ENCODE measurements around the gene SMAD5. TPM values are rescaled to one million over a fixed set of nuclear protein-coding genes. Genes with fewer than 3 reads are reported as not detected.

The SMAD5 gene
- total RNA-seq: 40.4 TPM

DNA sequence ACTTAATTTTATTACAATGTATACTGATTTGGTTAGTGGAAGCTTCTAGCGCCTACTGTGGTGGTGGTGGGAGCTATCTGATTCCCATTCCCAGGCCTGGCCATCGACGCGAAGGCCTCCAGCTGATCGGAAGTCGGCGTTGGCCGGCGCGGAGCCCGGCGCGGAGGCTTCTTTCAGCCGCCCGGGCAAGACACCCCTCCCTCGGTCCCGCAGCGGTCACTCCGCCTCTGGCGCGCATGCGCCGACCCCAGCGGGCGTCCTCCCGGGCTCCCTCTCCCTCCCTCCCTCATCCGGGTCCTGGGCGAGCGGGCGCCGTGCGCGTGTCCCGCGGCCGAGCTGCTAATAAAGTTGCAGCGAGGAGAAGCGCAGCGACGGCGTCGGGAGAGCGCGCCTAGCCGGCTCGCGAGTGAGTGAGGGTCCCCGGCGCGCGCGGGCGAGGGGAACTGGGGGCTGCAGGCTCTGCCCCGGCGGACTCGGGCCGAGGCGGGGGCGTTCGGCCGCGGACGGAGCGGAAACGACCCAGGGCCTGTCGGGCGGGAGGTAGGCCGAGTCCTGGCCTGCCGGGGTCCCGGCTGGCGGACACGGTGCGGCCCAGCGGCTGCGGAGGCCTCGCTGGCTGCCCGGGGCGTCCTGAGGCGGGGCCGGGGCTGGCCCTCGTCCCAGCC, at the start of gene SMAD5:
TSS of gene SMAD5 (plus strand) at position 289 of the 665 bp plus-strand sequence. CDS start 20,916 bp downstream, outside the sequence.
- peak; percentile 95 for DNase-seq

DNA sequence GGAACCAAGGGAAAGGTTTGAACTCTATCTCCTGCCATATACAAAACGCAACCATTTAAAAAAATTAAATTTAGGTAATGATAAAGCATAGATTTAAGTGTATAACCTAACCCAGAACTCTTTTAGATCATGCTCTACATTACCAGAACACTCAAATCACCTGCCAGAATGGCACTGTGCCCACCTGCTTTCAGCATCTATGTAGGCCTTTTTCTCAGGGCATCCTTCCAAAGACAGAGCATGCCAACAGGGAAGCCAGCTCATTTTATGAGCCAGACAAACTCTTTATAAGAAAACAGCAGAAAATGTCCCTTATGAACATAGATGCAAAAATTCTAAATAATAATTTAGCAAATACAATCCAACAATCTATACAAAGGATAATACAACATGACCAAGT, 47.9 kb upstream of the SMAD5 start:
- no peak for DNase-seq

DNA sequence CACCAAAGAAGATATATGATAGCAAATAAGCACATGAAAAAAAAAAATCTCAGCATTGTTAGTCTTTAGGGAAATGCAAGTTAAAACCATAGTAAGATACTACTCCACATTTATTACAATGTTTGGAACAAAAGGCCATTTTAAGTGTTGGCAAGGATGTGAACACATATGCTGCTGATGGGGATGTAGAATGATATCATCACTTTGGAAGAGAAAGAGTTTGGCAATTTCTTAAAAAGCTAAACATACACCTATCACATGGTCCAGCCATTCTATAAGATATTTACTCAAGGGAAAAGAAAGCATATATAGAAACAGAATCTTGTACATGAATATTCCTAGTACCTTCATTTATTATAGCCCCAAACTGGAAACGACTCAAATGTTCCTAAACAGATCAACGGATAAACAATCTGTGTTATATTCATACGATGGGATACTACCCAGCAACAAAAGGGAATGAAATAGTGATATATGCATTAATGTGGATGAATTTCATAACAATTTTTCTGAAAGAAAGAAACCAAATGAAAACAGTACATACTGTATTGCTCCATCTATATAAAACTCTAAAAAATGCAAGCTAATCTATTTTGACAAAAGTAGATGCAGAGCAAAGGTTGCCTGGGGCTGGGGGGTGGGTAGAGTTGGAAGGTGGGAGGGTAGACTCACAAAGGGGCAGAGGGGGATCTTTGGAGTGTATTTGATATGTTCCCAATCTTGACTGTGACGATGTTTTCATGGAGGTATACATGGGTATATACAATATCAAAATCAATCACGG, 45.7 kb upstream of the SMAD5 start:
- no peak for DNase-seq

DNA sequence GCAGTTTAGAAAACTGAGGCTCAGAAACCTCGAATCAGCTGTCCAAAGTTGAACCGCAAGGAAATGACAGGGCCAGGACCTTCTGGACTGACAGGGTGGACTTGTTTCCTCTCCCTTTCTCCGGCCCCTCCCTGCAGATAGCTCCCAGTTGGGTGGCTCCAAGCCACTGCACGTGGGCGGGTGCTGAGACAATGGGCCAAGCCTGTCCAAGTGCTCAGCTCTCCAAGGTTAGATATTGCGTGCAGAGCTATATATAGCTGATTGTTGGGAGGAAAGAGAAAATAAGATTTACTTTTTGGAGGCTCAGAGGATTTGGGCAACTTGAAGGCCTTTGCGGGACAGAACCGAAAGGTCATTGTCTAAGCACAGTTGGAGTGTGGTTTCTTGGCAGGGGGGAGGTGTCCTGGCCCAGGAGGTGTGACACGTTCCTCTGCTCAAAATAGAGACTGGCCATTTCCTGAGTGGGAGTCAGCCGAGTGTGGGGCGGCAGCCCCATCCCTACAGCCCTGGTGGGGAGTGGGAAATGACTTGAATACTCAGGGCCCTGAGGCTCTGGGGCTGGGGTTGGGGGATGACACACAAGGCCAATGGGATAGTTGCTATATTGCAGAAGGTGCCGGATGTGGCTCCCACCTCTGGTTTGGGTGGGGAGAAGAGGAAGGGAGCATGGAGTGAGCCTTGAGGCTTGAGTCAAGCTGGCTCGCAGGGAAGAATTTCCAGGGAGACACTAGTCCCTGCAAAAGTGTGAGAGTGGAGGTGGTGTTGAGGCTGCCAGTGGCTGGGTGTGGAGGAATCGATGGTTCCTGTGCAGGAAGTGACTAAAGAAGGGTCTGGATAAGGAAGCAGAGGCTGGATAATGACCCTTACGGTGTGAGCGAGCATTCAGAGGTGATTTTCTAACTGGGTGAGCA, 44.4 kb upstream of the SMAD5 start:
- DNase-seq: no peak

DNA sequence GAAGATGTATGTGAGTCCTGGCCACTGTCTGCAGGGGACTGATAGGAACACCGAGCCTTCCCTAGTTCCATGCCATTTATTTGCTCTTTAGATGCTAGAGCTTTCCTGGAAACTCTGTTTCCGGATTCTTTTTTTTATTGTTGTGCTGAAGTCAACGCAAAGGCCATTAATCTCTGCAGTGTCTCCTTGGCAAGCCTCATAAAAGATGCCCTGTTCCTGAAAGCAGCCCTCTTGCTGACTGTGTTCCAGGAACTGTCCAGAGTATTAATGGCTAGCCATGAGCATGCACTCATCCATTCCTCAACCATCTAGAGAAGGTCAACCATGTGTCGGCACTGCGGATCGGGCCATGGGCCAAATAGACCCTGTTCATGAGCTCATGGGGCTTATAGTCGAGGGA, 42.9 kb upstream of the SMAD5 start:
- no peak for DNase-seq

DNA sequence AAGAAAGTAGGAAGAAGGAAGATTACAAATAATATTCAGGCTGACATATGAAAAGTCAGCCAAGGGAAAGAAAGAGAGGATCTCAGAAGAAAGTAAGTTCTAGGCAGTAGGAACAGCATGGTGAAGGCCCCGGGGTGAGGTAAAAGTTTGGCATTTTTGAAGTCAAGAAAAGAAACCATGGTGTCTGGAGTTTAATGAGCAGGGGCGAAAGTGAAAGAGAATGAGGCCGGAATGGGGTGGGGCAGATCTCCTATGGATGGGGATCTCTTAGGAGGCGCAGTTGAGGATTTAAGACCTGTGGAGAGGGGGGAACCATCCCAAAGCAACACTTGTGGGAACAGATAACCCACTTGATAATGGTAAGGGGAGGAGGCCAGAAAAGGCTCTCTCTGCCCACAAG, 42.3 kb upstream of the SMAD5 start:
- no peak for DNase-seq

DNA sequence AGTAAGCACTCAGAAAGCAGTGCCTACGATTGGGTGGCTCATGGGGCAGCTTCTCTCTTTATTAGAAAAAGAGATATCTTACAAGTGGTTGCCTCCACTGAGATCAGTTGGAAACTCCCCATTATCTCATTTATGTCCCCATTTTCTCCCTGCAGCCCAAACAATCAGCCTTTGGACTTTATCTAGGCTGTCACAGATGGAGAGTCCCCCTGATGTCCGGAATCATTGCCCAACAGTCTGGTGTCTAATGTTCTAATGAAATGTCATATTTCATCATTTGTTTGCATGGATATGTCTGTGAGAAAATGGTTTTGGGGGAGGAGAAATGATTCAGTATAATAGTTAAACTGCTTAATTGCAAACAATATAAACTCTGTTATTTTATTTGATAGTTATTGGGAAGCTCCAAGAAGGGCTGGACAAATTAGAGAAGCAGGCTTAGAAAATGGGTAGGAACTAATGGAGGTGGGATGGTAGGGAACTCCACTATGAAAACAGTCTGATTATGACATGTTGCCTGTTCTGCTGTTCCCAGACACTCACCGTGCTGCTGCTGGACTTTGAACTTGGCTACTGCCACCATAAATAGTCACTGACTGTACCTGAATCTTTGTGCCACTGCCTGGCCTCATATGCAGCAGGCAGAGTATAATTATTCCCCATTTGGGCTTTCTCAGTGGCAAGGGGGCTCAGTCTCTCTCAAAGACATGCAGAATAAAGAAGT, 38.3 kb upstream of the SMAD5 start:
- DNase-seq: no peak

DNA sequence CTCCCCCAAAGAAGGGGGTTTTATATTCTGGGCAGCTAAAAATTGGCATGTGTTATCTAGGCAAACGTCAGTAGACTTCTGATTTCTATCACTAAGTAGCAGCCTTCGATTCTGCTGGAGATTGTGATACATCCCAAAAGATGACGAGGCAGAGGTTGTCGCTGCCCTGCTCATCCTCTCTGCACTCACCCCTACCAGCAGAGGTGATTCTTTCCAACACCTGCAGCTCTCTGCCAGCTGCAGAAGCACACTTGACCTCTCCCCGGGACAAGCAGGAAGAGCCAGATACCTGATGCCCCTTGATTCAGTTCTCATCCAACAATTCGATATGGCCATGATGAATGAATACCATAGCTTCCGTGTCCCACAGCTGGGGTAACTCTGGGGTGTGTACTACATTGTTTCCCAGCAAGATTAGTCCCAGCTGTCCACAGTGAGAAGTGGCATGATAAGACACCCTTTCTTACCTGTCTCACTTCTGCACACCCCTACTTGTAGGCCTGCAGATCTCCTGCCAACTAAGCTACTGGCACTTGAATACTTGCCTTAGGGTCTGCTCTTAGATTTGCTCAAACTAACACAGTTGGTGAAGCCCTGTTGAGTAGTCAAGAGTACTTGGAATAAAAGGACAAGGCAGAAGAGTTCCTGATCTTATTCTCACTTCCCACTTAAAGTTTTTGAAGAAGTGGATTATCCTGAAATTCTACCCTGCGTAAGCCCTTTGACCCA, 37.6 kb upstream of the SMAD5 start:
- no peak for DNase-seq

DNA sequence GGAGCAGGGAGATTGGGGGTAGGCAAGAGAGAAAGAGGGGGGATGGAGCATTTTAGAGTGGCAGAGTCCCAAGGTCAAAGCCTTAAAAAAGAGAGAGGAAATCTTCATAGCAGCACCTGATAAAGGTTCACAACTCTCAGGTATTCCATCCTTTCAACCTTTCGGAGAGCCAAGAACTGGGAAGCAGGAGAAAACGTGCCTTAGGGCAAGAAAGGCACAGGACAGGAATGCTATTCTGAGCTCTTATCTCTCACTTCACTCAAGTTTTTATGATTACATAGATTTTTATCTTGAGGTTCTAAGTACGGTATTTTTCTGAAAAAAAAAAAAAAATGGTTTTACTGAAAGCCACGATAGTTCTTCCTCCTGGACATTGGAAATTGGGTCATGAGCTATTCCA, 34.5 kb upstream of the SMAD5 start:
- DNase-seq: no peak

DNA sequence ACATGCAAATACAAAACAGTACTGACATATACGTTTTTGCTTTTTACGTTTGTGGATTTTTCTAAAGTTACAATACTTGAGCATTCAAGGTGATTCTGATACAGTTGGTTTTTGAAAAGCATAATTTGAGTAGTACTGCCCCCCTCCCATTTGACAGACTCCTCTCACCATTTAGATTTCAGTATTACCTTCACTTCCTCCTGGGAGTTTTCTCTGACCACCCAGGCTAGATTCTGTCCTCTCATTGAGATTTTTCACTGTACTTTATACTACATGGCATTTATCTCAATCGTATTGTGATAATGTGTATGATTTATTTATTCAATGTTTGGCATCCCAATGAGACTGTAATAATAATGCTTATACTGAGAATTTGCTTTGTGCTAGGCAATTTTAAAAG, 32.8 kb upstream of the SMAD5 start:
- DNase-seq: no peak

DNA sequence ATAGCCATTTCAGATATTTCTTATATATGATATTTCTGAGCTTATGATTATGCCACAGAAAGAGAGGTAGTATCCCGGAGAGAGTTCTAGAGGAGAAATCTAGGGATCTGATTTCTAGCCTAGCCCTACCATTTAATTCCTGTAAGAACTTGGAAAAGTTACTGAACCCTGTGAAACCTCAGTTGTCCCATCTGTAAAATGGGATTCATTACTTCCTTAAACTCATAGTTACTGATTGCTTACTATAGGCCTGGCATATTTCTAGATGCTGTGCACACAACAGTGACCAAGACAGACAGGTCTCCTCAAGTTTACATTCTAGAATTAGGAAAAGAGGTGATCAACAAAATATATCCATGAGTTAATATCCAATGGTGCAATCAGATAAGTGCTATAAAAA, 30.8 kb upstream of the SMAD5 start:
- no peak for DNase-seq

DNA sequence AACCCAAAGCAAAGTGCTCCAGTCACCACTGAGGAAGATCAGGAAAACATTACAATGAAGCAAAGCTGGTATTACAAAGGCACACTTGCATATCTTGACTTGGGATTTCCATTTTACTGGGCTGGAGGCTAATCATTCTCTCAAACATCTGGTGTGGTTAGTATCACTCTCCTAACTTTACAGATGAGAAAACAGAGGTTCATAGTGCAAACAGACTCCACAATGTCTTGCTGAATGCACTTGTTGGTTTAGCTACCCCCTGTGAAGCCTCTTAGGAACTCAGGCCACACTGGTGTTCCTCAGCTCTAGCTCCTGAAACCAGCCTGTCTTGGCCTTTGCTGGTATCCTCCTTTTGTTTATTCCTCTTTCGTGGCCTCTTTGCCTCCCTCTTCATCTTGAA, 29.5 kb upstream of the SMAD5 start:
- DNase-seq: no peak

DNA sequence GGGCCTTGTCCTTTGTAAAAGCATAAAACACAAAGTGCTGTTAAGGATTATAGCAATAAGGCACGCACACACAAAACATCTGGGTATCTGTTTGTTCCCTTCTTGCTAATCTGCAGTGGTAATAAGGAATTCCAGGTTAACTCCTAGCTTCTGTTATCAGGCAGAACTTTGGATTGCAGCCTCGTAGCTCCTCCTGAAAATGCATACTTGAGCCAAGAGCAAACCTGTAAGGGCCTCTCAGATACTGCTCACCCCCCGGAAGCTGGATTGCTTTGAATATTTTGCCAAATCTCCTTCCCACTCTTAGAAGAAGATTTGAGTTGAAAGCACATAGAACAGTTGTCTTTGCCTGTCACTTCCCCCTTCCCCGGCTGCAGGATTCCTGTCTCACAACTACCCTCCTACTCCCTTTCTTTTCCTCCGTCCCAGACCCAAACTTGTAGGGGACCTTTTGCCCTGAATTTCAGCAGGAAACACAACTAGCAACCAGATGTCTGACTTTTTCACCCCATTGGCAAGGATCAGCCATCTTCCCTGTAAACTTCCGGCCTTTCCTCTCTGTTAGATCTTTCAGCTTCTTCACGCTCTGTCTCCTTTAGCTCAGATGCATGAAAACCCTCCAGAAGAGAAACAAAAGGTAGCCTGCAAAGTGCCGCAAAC, 28.2 kb upstream of the SMAD5 start:
- DNase-seq: no peak

DNA sequence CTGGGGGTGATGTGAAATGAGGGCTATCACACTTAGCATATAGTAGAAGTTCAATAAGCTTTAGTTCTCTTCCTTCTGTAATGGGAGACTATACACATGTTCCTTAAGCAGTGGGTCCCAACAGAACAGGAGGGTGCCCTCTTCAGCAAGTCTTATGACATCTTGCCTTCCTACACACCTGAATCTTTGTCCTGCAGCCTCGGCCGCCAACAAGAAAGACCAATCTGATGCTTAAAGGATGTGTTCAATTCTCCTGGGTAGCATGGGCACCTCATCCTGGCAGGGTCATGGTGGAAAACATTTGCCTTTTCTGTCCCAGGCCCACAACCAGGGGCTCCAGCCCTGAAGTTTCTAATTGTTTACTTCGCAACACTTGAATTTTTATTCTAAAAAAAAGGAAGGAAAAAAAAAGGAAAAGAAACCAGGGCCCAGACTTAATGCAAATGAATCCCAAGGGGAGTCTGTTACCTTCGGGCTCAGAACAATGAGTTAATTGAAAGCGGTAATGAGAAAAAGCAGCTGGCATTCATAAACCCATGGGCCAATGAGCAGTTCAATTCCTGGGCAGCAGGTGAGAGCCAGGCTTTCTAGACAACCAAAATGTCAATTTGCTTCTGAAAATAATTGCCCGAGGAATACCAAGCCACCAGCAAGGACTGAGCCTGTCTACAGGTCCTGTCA, 26.2 kb upstream of the SMAD5 start:
- DNase-seq: no peak

DNA sequence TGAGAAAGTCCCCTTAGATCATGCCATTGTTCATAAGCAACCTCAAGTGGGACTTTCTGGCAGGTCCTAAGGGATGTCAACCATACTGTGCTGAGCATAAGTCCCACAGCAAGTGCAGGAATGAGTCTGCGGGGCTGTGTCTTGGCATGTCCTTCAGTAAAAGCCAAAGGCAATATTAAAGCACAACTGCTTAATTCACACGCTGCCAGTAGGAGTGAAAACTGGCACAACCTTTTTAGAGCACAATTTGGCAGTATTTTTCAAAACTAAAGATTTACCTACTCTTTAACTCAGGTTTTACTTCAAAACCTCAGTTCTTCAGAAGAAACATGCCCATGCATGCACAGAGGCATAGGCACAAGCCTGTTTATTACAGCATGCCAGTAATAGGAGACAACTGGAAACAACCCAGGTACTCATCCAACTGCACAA, 24.4 kb upstream of the SMAD5 start:
- DNase-seq: no peak

DNA sequence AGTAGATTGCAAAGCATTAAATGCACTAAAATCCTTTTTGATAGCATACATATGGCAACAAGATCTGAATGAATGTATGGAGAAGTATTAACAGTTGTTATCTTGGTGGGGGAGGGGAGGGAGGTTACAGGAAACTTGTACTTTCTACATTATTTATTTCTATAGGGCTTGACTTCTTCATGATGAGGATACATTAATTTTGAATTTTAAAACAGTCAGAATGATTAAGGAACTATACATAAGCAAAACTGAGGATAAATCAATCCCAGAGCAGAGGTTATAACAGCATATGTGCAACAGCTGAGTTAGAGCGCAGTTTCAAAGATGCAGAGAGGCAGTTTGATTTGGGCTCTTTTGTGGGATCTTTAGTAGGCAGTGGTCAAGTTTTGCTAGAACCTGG, 23.9 kb upstream of the SMAD5 start:
- no peak for DNase-seq

DNA sequence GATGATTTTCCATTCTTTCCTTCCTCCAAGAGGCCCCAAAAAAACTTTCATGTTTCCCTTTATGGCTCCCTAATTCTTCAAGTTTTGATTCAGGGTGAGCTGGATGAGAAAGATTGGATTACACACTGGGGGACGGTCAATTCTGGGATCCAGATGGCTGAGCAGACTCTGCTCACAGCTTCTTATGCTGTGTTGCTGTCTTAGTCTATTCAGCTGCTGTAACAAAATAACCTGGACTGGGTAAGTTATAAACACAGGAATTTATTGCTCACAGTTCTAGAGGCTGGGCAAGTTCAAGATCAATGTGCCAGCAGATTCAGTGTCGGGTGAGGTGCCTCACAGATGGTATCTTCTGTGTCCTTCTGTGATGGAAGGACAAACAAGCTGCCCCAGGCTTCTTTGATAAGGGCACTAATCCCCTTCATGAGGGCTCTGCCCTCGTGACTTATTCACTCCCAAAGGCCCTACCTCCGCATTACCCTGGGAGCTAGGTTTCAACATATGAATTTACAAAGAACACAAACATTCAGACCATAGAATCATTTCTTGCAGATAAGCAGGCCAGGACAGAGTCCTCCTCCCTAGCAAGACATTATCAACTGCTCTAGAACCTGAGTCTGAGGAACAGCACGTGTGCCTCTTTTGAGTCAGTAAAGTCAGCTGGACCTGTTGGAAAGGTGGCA, 23.1 kb upstream of the SMAD5 start:
- no peak for DNase-seq

DNA sequence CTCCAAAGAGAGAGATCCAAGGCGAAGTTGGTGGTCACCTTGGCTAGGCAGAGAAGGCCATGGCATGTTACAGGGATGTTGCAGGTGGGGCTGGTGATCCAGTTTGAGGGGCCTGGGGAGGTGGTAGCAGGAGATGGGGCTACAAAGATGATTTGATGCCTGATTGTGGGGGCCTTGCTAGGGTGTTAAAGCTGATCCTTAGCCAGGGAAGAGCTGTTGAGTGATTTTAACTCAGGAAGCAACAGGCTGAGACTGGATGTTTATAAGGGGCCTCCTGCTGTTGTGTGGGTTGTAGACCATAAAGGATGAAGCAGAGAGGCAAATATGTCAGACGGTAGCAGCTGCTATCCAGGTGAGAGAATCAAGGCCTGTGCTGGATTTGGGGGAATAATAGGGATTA, 19.0 kb upstream of the SMAD5 start:
- DNase-seq: no peak

DNA sequence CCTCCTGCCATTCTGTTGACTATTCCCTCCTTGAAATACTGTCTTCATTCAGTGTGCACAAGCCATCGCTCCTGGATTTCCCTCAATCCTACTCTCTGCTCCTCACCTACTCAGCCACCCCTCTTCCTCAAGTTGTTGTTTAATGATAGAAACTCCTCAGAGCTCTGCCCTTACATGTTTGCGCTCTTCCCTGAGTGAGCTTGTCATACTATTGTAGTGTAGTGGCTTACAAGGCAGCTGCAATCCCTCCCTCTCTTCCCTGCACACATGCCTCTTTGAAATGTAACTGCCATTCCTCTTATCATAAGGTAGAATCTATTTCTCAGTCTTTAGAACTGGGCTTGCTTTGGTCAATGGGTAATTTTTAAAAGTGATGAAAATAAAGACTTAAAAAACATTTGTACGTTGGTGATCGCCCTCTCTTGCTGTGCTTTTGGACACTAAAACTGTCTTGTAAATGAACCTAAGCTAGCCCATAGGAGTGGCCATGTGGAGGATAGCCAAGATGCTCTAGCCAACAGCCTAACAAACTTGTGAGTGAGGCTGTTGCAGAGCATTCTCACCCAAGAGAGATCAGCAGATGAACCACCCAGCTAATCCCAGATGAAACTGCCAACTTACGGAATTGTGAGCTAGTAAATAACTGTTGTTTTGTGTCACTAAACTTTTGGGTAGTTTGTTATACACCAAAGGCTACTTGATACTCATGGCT, 18.1 kb upstream of the SMAD5 start:
- no peak for DNase-seq

Measured in occipital lobe (tissue), 2 donors.